Measurements from ENCODE around the gene LRP6. TPM values are rescaled to one million over a fixed set of nuclear protein-coding genes. Genes with fewer than 3 reads are reported as not detected.

Gene LRP6
- total and polyA plus RNA-seq, 2 experiments from 2014 or later, result 29.1 to 73.8 TPM

- H2AFZ ChIP-seq, result no peak overlapping the region
- Mint-ChIP-seq H3K4me3 (no peak overlapping the region), H3K27ac (no peak overlapping the region), H3K27me3 (ENCODE audit: insufficient read depth, low read depth, poor library complexity) (peaks cover 2% of the 10 kb centered on the region), H3K4me1 (peaks cover 16% of the 10 kb centered on the region; the same call in 2 of the 3 replicates), H3K9me3 (no peaks in the 10 kb centered on the region), H3K36me3 (ENCODE audit: low read depth) (peaks cover under 1% of the 10 kb centered on the region; the same call in 1 of the 3 replicates)
- H3K4me1 ChIP-seq (ENCODE audit: insufficient read depth), result no peaks in the 10 kb centered on the region
- no peak overlapping the region for H3K4me2 ChIP-seq
- no peak for ATAC-seq
- peaks cover 98% of the 10 kb centered on the region for H3K79me2 ChIP-seq (replicated peaks; ENCODE audit: insufficient read depth)
- H3K4me3 ChIP-seq, result no peak overlapping the region
- no peaks in the 10 kb centered on the region for H3K9me2 ChIP-seq (ENCODE audit: insufficient read depth)
- no peak for DNase-seq (ENCODE audit: low spot score)
- no peak overlapping the region for H3K27ac ChIP-seq (ENCODE audit: low read depth)
- no peaks in the 10 kb centered on the region for H3K36me3 ChIP-seq (ENCODE audit: insufficient read depth)
- no peaks in the 10 kb centered on the region for H3K27me3 ChIP-seq (ENCODE audit: insufficient read depth)
- H3F3A ChIP-seq (replicated peaks; ENCODE audit: low read depth), result no peaks in the 10 kb centered on the region
- H4K20me1 ChIP-seq (replicated peaks; ENCODE audit: insufficient read depth), result peaks cover 13% of the 10 kb centered on the region
- no peak for TF ChIP-seq JUNB (IDR thresholded peaks at IDR 0.05; ENCODE audit: unreplicated experiment)
- no peak for TF ChIP-seq NANOG (IDR thresholded peaks at IDR 0.05; ENCODE audit: borderline replicate concordance)
- no peak for TF ChIP-seq CREB1 (CRISPR knock-in tag; IDR thresholded peaks at IDR 0.05; ENCODE audit: low read depth)
- no peak for TF ChIP-seq EZH2phosphoT487 (IDR thresholded peaks at IDR 0.05; ENCODE audit: unreplicated experiment)
- TF ChIP-seq EZH2 (IDR thresholded peaks at IDR 0.05; ENCODE audit: low read depth, unreplicated experiment), result no peak
- TF ChIP-seq ZNF331 (CRISPR knock-in tag; IDR thresholded peaks at IDR 0.05; ENCODE audit: low read depth), result no peak
- no peak for TF ChIP-seq ZNF114 (CRISPR knock-in tag; IDR thresholded peaks at IDR 0.05)
- no peak for TF ChIP-seq CTCF (conservative IDR thresholded peaks at IDR 0.05; ENCODE audit: low read depth in 2 of 2)
- TF ChIP-seq ZNF462 (CRISPR knock-in tag; IDR thresholded peaks at IDR 0.05), result no peak
- no peak for TF ChIP-seq REST (IDR thresholded peaks at IDR 0.05; ENCODE audit: unreplicated experiment)
- TF ChIP-seq, protein P1, sequence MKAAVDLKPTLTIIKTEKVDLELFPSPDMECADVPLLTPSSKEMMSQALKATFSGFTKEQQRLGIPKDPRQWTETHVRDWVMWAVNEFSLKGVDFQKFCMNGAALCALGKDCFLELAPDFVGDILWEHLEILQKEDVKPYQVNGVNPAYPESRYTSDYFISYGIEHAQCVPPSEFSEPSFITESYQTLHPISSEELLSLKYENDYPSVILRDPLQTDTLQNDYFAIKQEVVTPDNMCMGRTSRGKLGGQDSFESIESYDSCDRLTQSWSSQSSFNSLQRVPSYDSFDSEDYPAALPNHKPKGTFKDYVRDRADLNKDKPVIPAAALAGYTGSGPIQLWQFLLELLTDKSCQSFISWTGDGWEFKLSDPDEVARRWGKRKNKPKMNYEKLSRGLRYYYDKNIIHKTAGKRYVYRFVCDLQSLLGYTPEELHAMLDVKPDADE (IDR thresholded peaks at IDR 0.05), result no peak
- no peak for TF ChIP-seq POLR2AphosphoS5 (IDR thresholded peaks at IDR 0.05; ENCODE audit: low read depth)
- TF ChIP-seq STAT1 (IDR thresholded peaks at IDR 0.05; ENCODE audit: unreplicated experiment), result no peak
These were observed 59.1 kb downstream of the LRP6 start for GRCh38 chr12:12207746-12208145.
